WERI-Rb-1 (cell line): ENCODE measurements around the gene NME2.

ENCODE experiments used
- DNase-seq: peaks from one replicate; pipeline ENCODE4 v3.0.0-alpha.2; 2020
- H3K27ac ChIP-seq: fragments of 250-450 bp; sonication (Bioruptor Pico); 2 replicates; pipeline ENCODE4 v1.5.1; 2020; ENCODE audit warnings: mild to moderate bottlenecking, moderate library complexity
- H3K27me3 ChIP-seq: fragments of 250-450 bp; sonication (Bioruptor Pico); 2 replicates; pipeline ENCODE4 v1.5.1; 2021; ENCODE audit warnings: mild to moderate bottlenecking, low read depth, moderate library complexity; ENCODE audit not compliant: insufficient read depth, severe bottlenecking
- H3K36me3 ChIP-seq: fragments of 250-450 bp; sonication (Bioruptor Pico); 2 replicates; pipeline ENCODE4 v1.5.1; 2020; ENCODE audit warnings: mild to moderate bottlenecking, moderate library complexity
- H3K4me3 ChIP-seq: 2 replicates; pipeline ENCODE4 v1.5.1; 2011; ENCODE audit warnings: low read depth, mild to moderate bottlenecking, control low read depth, low read length
- H3K9me3 ChIP-seq: fragments of 250-450 bp; sonication (Bioruptor Pico); 2 replicates; pipeline ENCODE4 v1.5.1; 2021; ENCODE audit warnings: mild to moderate bottlenecking, moderate library complexity; ENCODE audit not compliant: severe bottlenecking
- CTCF ChIP-seq: IDR thresholded peaks from 2 replicates; pipeline ENCODE4 v1.5.1; 2011; ENCODE audit warnings: low read depth, mild to moderate bottlenecking, control low read depth, inconsistent platforms, low read length

The NME2 gene

GRCh38 chr17:51200295-51200694, 34.1 kb downstream of the NME2 start:
- Histone ChIP-seq H3K4me3 (no peak overlapping the region), H3K27me3 (no peaks in the 10 kb centered on the region), H3K36me3 (peaks cover 92% of the 10 kb centered on the region), H3K9me3 (no peaks in the 10 kb centered on the region), H3K27ac (no peak overlapping the region)
- no peak for TF ChIP-seq CTCF
- no peak for DNase-seq

GRCh38 chr17:51200846-51201245, 34.6 kb downstream of the NME2 start:
- H3K9me3 ChIP-seq, result no peaks in the 10 kb centered on the region
- H3K27ac ChIP-seq, result no peak overlapping the region
- no peak for TF ChIP-seq CTCF
- H3K27me3 ChIP-seq, result no peaks in the 10 kb centered on the region
- no peak overlapping the region for H3K4me3 ChIP-seq
- no peak for DNase-seq
- peaks cover 92% of the 10 kb centered on the region for H3K36me3 ChIP-seq

GRCh38 chr17:51203838-51204237, 37.6 kb downstream of the NME2 start:
- Histone ChIP-seq H3K27ac (no peak overlapping the region), H3K9me3 (no peaks in the 10 kb centered on the region), H3K36me3 (peaks cover 96% of the 10 kb centered on the region), H3K27me3 (no peaks in the 10 kb centered on the region), H3K4me3 (no peak overlapping the region)
- DNase-seq, result no peak
- TF ChIP-seq CTCF, result no peak

- Histone ChIP-seq H3K4me3 (no peak overlapping the region), H3K36me3 (peaks cover 89% of the 10 kb centered on the region)
- no peak for TF ChIP-seq CTCF
Observed at GRCh38 chr17:51214920-51215319, 48.7 kb downstream of the NME2 start.

GRCh38 chr17:51217946-51218345, 51.7 kb downstream of the NME2 start:
- H3K4me3 ChIP-seq, result no peak overlapping the region
- no peak for TF ChIP-seq CTCF
- peaks cover 92% of the 10 kb centered on the region for H3K36me3 ChIP-seq
- no peaks in the 10 kb centered on the region for H3K9me3 ChIP-seq
- H3K27me3 ChIP-seq, result no peaks in the 10 kb centered on the region
- H3K27ac ChIP-seq, result no peak overlapping the region
- no peak for DNase-seq

More at GRCh38 chr17:51214920-51215319, 48.7 kb downstream of the NME2 start:
- H3K27me3 ChIP-seq, result no peaks in the 10 kb centered on the region
- H3K9me3 ChIP-seq, result no peaks in the 10 kb centered on the region
- DNase-seq, result no peak
- no peak overlapping the region for H3K27ac ChIP-seq

- no peak overlapping the region for H3K4me3 ChIP-seq
- H3K9me3 ChIP-seq, result no peaks in the 10 kb centered on the region
- no peak overlapping the region for H3K27ac ChIP-seq
- TF ChIP-seq CTCF, result no peak
- H3K36me3 ChIP-seq, result peaks cover 84% of the 10 kb centered on the region
- no peak for DNase-seq
- no peaks in the 10 kb centered on the region for H3K27me3 ChIP-seq
Observed at GRCh38 chr17:51221322-51221721, 55.1 kb downstream of the NME2 start.
